Peyer's patch (tissue), 4 donors: ENCODE measurements around the gene VAMP4.

ENCODE experiments used
- CTCF ChIP-seq, 6 experiments: fragments of 450-650 bp in 4 of 6; fragments of 200-600 bp in 2 of 6; sonication (generic) in 1 of 6; IDR thresholded peaks; one replicate each; pipeline ENCODE4 v1.5.1; 2017 to 2019; ENCODE audit warnings: antibody characterized with exemption in 6 of 6, mild to moderate bottlenecking in 3 of 6, moderate library complexity in 1 of 6
- POLR2A ChIP-seq, 2 donors: fragments of 450-650 bp; IDR thresholded peaks; one replicate each; pipeline ENCODE4 v1.5.1; 2017; ENCODE audit warnings: antibody characterized with exemption in 2 of 2, mild to moderate bottlenecking in 2 of 2, moderate library complexity in 2 of 2

GRCh38 chr1:171780583-171781175 lies 38.8 kb upstream of the VAMP4 start:
- TF ChIP-seq POLR2A (IDR thresholded peaks at IDR 0.05) (no peak), CTCF (IDR thresholded peaks at IDR 0.05) (no peak)
